GM15510 (cell line): ENCODE results near the gene ARID1B.

Experiments
- POLR2A ChIP-seq: IDR thresholded peaks from 3 replicates; pipeline ENCODE4 v1.6.1; 2011; ENCODE audit warnings: borderline replicate concordance; ENCODE audit not compliant: insufficient read length; ENCODE audit errors: extremely low read depth

Gene ARID1B

DNA sequence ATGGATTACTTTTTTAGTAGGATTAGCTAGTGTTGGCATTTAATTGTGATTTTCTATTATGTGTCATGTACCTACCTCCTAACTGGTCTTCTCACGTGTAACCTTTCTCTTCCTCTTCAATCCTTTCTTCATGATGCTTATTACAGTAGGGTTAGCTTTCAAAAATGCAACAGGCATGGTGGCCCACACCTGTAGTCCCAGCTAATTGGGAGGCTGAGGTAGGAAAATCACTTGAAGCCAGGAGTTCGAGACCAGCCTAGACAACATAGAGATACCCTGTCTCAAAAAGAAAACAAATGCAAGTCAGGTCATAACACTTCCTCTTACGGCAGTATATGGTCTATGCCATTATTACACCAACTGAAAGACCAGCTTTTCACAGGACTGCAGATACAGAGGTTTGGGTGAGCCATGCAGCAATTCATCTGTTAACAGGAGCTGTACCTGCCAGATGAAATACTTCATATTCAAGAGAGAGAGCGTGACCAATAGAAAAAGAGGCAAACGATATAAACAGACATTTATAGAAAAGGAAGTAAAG is 351.1 kb downstream of the ARID1B start:
- no peak for TF ChIP-seq POLR2A

DNA sequence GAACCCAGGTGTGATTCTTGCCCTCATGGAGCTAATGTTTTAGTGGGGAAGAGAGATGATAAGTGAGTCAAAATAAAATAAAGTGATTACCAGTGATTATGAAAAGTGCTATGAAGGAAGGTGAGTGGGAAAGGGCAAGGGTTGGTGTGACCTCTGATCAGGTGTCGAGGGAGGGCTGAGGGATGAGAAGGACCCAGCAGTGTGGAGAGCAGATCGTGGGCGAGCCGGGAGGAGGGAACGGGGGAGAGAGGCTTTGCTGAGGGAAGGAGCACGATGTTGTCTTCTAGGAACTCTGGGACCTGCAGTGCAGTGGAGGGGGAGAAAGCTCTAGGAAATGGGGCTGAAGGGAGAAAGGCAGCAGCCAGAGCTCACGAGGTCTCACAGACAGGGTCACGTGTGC is 354.1 kb downstream of the ARID1B start:
- no peak for TF ChIP-seq POLR2A

DNA sequence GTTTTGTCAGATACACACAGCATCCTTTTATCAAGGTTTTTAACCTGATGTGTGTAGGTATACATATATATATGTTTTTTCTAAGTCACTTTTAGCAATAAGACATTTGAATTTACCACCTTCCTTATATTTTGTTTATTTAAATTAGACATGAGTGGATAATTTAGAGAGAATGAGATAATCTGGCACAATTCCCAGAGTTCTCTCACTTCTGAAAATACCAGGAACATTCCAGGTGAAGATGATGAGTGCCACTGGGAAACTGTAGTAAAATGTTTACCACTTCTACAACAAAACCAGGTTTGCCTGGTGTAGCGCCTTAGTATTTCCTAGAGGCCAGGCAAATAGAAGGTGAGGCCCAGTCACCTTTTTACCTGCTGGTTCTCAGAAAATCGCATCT is 356.7 kb downstream of the ARID1B start:
- no peak for TF ChIP-seq POLR2A

DNA sequence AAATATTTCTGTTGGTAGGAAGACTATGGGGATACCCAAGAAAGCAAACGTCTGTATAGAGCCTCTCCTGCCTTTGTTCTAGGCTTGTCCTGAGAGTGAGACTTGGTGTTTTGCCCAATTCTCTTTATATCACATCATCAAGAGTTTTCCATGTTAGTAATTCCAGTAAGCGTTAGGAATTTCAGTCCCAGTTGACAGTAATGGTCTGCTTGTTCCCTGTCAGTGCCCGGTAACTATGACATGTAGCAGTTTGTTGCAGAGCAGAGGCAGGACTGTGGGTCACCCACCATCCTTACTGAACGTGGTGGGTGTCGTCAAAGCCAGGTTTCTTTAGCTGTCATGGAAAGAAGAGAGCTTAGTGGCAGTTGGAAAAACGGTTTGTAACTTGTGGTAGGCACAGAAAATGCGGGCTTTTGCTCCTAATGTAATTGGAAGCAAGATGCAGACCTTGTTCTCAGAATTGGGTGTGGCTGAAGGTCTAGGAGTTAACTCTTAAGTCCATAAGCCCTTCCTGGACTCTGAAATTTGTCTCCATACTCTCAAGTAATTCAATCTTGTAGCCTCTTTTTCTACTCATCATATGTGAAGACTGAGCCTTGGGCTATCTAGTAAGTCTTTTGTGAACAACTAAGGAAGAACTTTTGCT is 357.3 kb downstream of the ARID1B start:
- no peak for TF ChIP-seq POLR2A

DNA sequence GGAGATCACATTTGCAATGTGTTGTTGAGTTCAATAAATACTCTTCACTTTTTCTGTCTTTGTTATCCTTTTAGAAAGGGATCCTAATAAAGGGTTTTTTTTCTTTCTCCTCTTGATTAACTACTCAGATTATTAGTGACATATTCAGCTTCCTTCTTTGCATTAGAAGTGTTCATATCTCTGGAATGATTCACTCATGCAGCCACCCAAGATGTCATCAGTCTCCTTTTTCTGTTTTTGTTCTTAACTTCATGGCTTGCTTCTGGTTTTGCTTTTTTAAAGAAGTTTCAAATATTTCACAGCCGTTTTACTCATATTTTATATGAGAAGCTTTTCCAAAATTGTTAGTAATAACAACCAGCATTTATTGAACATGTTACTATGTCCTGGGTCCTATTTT is 358.5 kb downstream of the ARID1B start:
- no peak for TF ChIP-seq POLR2A

DNA sequence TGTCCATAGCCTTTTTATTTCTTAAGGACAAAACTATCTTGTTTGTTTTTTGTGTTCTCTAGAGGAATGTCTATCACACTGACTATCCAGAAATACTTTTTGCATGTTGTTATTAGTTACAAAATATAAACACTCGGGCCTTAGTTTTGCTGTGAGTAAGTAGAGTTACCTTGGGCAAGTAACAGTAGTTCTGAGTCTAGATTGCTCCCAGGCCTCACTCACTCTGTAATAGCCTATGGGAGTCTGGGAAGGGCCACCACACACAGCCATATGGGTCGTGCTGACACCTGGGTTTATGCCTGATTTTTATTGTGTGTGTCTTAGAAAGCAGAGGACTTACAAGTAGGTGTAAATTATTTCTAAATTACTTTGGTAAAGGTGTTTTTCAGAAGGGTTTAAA is 360.3 kb downstream of the ARID1B start:
- no peak for TF ChIP-seq POLR2A

DNA sequence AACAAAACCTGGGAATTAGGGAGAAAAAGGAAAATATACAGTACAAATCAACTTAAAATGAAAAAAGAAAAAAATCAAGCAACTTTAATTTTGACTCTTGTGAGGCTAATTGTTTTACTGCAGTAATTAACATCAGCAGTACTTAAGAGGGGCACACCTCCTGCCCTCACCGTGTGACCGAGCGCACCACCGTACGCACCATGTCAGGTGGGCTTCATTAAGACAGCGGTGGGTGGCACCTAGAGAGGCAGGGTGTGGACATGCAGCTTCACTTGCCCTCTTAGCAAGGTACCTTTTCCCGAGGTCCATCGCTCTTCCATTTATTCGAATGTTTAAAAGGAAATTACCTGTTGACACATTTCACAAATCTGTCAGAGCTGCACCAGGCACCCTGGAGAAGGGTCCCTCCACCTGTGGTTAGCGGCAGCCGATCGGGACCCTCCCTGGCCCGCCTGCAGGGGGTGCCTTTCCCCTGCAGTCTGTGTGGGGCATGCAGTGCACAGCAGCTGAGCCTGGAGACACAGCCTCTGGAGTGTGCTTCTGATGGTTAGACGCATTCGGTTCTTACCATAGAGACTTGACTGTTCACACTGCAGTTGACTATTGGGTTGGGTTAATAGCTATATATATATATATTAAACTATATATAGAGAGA is 362.0 kb downstream of the ARID1B start:
- no peak for TF ChIP-seq POLR2A

DNA sequence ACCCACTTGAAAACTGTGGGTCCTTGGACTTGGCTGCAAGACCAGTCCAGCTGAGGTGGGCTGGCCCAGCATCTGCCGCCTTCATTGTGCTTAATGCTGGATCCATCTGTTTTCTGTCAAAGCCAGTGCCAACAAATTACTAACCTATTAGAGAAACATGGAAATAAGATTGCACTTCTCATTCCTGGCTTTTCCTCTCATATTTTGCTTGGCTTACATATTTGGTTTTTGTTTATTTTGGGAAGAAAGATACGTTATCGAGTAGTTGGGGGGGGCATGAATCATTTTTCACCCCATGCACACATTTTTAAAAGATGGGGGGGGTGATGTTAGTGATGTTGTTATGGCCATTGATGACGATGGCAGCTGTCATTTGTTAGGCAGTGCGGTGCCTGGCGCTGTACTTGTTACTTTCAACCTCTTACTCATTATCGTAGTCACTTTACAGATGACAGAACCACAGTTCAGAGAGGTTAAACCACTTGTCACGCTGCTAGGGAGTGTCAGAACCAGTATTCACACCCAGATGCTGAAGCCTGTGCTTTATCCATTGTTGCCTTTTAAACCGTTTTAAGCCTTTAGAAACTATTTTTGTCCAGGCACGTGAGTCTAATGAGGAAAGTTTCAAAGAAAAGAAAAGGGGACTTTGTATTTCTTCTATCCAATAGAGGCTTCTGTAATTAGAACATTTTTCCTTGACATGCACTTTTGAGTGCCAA is 366.2 kb downstream of the ARID1B start:
- no peak for TF ChIP-seq POLR2A

DNA sequence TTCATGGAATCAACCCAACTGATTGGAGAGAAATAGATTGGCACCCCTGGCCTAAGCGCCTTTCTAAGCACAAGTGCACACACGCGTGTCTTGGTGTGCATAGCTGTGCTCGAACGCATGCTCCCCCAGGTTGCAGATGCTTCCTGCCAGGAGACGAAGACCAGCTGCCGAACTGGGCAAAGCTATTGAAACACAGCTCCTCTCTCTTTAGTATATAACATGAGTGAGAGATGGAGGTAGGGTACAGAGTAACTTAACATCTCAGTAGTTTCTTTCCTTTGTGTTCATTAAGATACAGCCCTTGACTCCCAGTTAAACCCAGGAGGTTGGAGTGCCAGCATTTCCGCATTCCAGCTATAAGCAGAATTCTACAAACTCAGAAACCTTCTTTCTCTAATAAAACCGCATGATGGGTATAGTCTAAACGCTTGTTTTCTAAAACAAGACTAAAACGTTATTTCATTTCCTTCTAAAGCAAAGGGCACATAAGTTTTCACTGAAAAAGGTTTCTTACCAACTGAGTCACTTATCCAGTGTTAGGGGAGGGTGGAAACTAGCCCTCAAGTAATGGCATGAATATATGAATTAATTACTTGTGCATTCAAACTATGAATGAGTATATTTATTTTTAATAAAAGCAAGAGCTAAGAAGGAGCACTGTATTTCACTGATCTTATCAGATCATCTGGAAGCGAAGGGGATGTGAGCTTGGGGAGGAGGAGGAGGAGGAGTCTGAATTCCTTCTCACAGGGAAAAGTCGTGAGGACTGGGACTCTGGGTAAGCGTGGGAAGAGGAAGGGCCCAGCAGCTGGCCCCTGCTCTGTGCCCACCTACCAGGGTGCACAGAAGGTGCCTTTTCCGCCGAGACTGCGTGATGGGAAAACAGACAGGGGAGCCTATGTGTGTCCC is 367.0 kb downstream of the ARID1B start:
- TF ChIP-seq POLR2A = no peak

DNA sequence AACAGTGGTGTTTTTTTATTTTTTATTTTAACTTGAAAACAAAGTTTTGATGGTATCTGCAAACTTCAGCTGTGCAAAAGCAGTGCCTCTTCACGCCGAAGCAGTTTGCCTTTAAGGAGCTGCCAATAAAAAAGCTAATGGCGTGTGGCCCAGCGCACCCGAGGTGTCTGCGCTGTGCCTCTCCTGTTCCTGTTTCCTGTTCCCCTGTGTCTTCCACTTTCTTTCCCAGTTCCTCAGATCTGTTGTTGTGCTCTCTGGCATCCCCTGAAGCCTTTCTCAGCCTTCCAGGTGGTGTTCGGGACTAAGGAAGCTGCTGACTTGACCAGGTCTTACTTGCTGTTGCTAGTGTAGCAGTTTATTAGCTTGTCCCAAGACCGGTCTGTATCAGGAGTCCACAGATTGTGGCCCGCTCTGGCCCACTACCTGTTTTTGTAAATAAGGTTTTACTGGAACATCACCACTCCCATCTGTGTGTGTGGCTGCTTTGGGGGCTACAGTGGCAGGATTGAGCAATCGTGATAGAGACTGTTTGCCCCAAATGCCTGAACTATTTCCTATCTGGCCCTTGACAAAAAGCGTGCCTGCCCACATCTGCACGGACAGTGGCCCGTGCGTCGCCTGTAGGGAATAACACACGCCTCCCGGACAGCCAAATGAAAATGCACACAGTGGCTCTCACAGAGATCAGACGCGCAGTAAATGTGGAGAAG is 367.8 kb downstream of the ARID1B start:
- no peak for TF ChIP-seq POLR2A

DNA sequence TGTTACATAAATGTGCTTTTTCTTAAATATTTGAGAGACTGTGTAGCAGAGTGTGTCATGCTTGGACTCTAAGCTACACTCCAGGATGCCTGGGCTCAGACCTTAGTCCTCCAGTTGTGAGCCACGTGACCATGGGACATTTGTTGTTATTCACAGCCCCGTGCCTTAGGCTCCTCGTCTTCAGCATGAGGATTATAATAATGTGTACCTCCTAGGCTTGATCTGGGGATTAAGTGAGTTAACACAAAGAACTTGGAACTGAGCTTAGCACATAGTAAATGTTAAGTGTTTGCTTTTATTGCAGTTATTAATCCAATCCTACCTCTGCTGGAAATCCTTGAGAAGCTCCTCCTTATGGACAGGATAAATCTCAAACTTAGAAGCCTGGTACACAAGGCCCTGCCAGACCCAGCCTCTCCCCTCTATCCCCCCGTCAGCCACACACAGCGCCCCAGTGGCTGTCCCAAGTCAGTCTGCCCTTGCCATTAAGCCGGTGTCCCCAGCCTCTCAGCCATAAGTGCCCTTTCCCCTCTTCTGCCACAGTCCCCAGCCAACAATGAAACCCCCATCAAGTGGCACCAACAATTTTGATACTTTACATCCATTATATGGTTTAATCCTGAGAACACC is 368.6 kb downstream of the ARID1B start:
- no peak for TF ChIP-seq POLR2A

DNA sequence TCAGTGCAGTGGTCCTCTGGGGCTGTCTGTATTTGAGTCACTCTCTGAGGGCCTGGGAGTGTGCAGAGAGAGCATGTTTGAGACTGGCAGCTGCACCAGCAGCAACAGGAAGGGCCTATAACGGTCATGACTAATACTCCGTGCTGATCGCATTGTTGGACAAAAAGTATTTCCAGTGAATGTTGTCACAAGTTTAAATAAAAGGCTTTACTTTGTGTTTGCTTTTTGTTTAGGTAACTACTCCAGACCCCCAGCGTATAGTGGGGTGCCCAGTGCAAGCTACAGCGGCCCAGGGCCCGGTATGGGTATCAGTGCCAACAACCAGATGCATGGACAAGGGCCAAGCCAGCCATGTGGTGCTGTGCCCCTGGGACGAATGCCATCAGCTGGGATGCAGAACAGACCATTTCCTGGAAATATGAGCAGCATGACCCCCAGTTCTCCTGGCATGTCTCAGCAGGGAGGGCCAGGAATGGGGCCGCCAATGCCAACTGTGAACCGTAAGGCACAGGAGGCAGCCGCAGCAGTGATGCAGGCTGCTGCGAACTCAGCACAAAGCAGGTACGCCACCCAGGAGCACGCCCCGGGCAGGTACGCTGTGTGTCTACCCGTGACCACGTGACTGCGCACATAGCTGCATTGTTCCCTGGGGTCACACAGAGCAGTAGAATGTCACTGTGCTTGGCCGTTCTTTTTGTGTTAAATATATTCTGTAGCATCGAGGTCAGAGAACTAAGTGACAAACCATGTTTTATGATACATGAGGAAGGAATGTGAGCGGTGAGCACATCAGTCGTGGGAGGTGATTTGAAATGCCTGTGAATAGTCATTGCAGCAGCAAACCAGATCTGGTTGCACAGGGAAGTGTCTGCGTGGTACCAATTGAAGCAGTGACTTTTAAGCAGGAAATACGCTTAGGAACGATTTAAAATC is 371.5 kb downstream of the ARID1B start:
- TF ChIP-seq POLR2A = no peak

DNA sequence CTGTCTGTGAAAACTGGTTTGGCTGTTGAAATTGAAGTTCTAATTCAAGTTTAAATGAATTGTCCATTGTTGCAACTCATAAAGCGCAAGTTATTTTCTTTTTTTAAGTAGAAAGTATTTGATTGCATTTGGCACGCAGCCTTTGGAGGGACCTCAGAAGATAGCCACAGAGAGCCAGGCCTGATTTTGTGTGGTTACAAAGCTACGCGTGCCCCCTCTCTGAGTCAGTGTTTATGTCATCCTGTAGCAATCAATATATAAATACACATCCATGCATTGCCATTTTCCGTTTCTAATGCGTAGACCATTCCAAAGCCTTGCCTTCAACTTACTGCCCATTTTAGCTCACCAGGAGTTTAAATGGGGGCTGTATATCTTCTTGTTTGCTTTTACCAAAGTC is 372.9 kb downstream of the ARID1B start:
- no peak for TF ChIP-seq POLR2A
